Activated B cell treated with CpG ODN at 0.5 μM for 24 hours (primary cell): ENCODE measurements around the gene TLR9. TPM values are rescaled to one million over a fixed set of nuclear protein-coding genes. Genes with fewer than 3 reads are reported as not detected.

Experiments
- ATAC-seq: fragments of 200-7000 bp; cut with Tn5 transposase; one replicate; pipeline ENCODE4 v1.10.0; 2021; ENCODE audit warnings: low read depth, mild to moderate bottlenecking, moderate library complexity
- CTCF ChIA-PET: fragments of 350-600 bp; sonication (Branson Sonifier 250); formaldehyde crosslinking; loops from one replicate; lab custom pipeline; 2021; ENCODE audit warnings: antibody characterized with exemption; lab: Charles Lee
- POLR2A ChIA-PET: fragments of 350-600 bp; sonication (Branson Sonifier 250); formaldehyde crosslinking; loops from one replicate; lab custom pipeline; 2021; ENCODE audit warnings: antibody characterized with exemption; lab: Charles Lee
- DNase-seq: peaks from one replicate; pipeline ENCODE4 v3.0.0; 2022
- H3K27ac Mint-ChIP-seq: one replicate; pipeline ENCODE4 v1.8.0; 2020; ENCODE audit warnings: mixed read lengths
- H3K27me3 Mint-ChIP-seq: one replicate; pipeline ENCODE4 v1.8.0; 2021; ENCODE audit warnings: mixed read lengths
- H3K36me3 Mint-ChIP-seq: one replicate; pipeline ENCODE4 v1.8.0; 2021; ENCODE audit warnings: low read depth, mixed read lengths
- H3K4me1 Mint-ChIP-seq: one replicate; pipeline ENCODE4 v1.8.0; 2021; ENCODE audit warnings: mixed read lengths
- H3K4me3 Mint-ChIP-seq: one replicate; pipeline ENCODE4 v1.8.0; 2020; ENCODE audit warnings: mild to moderate bottlenecking, mixed read lengths
- H3K9me3 Mint-ChIP-seq: one replicate; pipeline ENCODE4 v1.8.0; 2020; ENCODE audit warnings: mixed read lengths
- intact Hi-C: fragments of 100-400 bp; cut with micrococcal nuclease; formaldehyde crosslinking; loops from one replicate; pipeline ENCODE4 v1.15.1; 2024
- total RNA-seq: library from RNA; stranded (reverse); gene quantifications from 2 replicates; pipeline ENCODE4 v1.2.3, GENCODE V29; 2022
- TF ChIP-seq, protein P1 (sequence below): fragments of 200-600 bp; IDR thresholded peaks from one replicate; pipeline ENCODE4 v1.8.0; 2022; ENCODE audit warnings: antibody characterized with exemption, mild to moderate bottlenecking

TLR9 gene
- total RNA-seq, 1 donor from 2014 or later: 10.4 TPM

DNA sequence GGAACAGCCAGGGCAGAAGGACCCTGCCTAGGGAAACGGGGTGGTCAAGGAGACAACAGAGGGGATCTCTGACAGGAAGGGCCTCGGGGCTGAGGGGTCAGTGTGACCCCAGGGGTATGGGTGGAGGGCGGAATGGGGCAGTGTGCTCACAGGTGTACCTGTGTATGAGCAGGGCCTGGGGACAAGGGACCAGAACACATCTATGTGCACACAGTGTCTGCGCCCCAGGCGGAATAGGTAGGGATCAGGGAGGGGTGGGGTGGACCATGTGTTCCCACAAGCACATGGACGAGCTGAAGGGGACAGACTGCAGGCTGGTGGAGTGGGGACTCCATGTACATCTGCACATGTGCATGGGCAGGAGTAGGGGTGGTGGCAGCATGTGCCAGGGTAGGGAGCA, 5.0 kb upstream of the TLR9 start:
- DNase-seq (no peak), ATAC-seq (no peak)
- TF ChIP-seq, protein P1, sequence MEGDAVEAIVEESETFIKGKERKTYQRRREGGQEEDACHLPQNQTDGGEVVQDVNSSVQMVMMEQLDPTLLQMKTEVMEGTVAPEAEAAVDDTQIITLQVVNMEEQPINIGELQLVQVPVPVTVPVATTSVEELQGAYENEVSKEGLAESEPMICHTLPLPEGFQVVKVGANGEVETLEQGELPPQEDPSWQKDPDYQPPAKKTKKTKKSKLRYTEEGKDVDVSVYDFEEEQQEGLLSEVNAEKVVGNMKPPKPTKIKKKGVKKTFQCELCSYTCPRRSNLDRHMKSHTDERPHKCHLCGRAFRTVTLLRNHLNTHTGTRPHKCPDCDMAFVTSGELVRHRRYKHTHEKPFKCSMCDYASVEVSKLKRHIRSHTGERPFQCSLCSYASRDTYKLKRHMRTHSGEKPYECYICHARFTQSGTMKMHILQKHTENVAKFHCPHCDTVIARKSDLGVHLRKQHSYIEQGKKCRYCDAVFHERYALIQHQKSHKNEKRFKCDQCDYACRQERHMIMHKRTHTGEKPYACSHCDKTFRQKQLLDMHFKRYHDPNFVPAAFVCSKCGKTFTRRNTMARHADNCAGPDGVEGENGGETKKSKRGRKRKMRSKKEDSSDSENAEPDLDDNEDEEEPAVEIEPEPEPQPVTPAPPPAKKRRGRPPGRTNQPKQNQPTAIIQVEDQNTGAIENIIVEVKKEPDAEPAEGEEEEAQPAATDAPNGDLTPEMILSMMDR: no peak
- Mint-ChIP-seq H3K27ac (no peak overlapping the region), H3K36me3 (peaks cover 61% of the 10 kb centered on the region), H3K4me3 (no peak overlapping the region), H3K27me3 (no peaks in the 10 kb centered on the region), H3K4me1 (peaks cover 53% of the 10 kb centered on the region), H3K9me3 (no peaks in the 10 kb centered on the region)
- ChIA-PET POLR2A (interaction anchor here (1.5 to 3.0 kb wide), 4 partner anchors 10 to 47 kb away, joined by 6 to 31 read pairs (median 7); partner anchors contain the start of genes PPM1M and WDR82), CTCF (interaction anchor here (0.9 to 3.8 kb wide), 8 partner anchors 9 to 218 kb away, joined by 3 to 53 read pairs (median 9); partner anchors contain the start of genes GLYCTK and WDR82)
- intact Hi-C loops: no loop called here

DNA sequence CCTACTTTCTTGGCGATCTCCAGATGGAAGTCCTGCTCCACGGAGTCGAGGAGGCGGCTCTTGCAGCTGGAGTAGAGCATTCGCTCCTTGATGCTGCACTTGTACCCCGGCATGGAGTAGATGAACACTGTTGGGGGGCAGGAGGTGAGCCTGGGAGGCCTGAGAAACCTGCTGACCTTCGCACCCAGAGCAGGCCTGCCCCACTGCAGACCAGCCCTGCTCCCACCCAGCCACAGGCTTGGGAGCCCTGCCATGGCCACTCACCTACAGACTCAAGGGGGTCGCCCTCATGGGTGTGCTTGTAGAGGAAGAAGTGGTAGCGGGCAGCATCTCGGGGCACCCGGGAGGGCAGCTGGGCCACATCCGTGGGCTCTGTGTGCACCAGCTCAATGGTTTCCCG, 4.2 kb upstream of the TLR9 start:
- Mint-ChIP-seq H3K27me3 (no peaks in the 10 kb centered on the region), H3K27ac (no peak overlapping the region), H3K9me3 (no peaks in the 10 kb centered on the region), H3K36me3 (peaks cover 61% of the 10 kb centered on the region), H3K4me1 (peaks cover 57% of the 10 kb centered on the region), H3K4me3 (no peak overlapping the region)
- DNase-seq (no peak), ATAC-seq (no peak)
- ChIA-PET POLR2A (interaction anchor here (0.7 to 1.8 kb wide), 3 partner anchors 9 to 17 kb away, joined by 3 to 6 read pairs (median 6); partner anchors contain the start of gene TWF2), CTCF (interaction anchor here (1.0 to 3.8 kb wide), 2 partner anchors 8 to 24 kb away, joined by 3 to 53 read pairs; no protein-coding TSS in a partner anchor)
- TF ChIP-seq, protein P1: no peak
- intact Hi-C loops: loop anchor here (5.0 kb wide), 1 partner anchor 218 kb away; the partner anchor contains the start of gene SEMA3G

GRCh38 chr3:52228751-52229291, 3.4 kb upstream of the TLR9 start:
- Mint-ChIP-seq H3K27me3 (no peaks in the 10 kb centered on the region), H3K9me3 (no peaks in the 10 kb centered on the region), H3K36me3 (peaks cover 56% of the 10 kb centered on the region), H3K4me1 (peaks cover 62% of the 10 kb centered on the region), H3K27ac (no peak overlapping the region), H3K4me3 (no peak overlapping the region)
- ATAC-seq: no peak
- ChIA-PET CTCF (interaction anchor here (1.0 kb wide), 1 partner anchor 25 kb away, joined by 3 read pairs; no protein-coding TSS in a partner anchor), POLR2A (interaction anchor here (1.3 to 1.8 kb wide), 2 partner anchors 8 to 10 kb away, joined by 6 read pairs; partner anchors contain the start of gene TWF2)
- TF ChIP-seq, protein P1: no peak
- no peak for DNase-seq
- intact Hi-C loops: loop anchor here (5.0 kb wide), 1 partner anchor 218 kb away; the partner anchor contains the start of gene SEMA3G

DNA sequence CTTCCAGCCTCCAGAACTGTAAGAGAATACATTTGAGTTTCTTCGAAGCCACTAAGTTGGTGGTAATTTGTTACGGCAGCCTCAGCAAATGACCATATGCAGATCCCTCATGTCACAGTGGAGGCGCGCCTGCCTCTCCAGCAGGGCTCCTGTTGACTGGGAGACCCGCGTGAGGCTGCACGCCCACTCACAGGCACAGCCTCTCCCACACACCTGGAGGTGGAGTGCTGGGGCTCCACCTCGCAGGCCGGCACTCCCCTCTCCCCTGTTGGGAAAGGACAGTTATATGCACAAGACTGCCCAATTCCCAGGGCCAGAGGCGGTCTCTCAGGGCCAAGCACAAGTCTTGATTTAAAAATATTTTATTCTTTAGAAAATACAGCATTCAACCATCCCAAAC, 2.8 kb upstream of the TLR9 start:
- H3K36me3 Mint-ChIP-seq: peaks cover 57% of the 10 kb centered on the region

More for the DNA sequence above, 2.8 kb upstream of the TLR9 start:
- Mint-ChIP-seq H3K4me3 (no peak overlapping the region), H3K4me1 (peaks cover 66% of the 10 kb centered on the region), H3K27ac (no peak overlapping the region), H3K9me3 (no peaks in the 10 kb centered on the region), H3K27me3 (no peaks in the 10 kb centered on the region)
- TF ChIP-seq, protein P1: no peak
- ATAC-seq (no peak), DNase-seq (no peak)
- intact Hi-C loops: loop anchor here (5.0 kb wide), 1 partner anchor 219 kb away; the partner anchor contains the start of gene SEMA3G
- CTCF ChIA-PET: no interaction called here
- POLR2A ChIA-PET: interaction anchor here (5.9 kb wide), 1 partner anchor 14 kb away, joined by 147 read pairs; the partner anchor contains the start of genes PPM1M and TWF2
